Activated CD4-positive, alpha-beta T cell treated with anti-CD3 and anti-CD28 coated beads, Interleukin-2, amount 10 ng/mL, durations not matched to agents 24 days and 14 days (primary cell): Measurements from ENCODE around the gene DCC. TPM values are rescaled to one million over a fixed set of nuclear protein-coding genes. Genes with fewer than 3 reads are reported as not detected.

Experiments used
- DNase-seq: peaks from one replicate; pipeline ENCODE4 v3.0.0; 2022
- H3K27ac Mint-ChIP-seq: one replicate; pipeline ENCODE4 v1.8.0; 2022; ENCODE audit warnings: mild to moderate bottlenecking, mixed read lengths
- H3K27me3 Mint-ChIP-seq: one replicate; pipeline ENCODE4 v1.8.0; 2022; ENCODE audit warnings: mixed read lengths
- H3K36me3 Mint-ChIP-seq: one replicate; pipeline ENCODE4 v1.8.0; 2022; ENCODE audit warnings: low read depth, mild to moderate bottlenecking, mixed read lengths
- H3K4me1 Mint-ChIP-seq: one replicate; pipeline ENCODE4 v1.8.0; 2021; ENCODE audit warnings: mixed read lengths
- H3K4me3 Mint-ChIP-seq: one replicate; pipeline ENCODE4 v1.8.0; 2022; ENCODE audit warnings: mild to moderate bottlenecking, moderate library complexity, mixed read lengths
- H3K9me3 Mint-ChIP-seq: one replicate; pipeline ENCODE4 v1.8.0; 2021; ENCODE audit warnings: mixed read lengths
- intact Hi-C: fragments of 100-400 bp; cut with micrococcal nuclease; formaldehyde crosslinking; loops from one replicate; pipeline ENCODE4 v1.15.1; 2023
- total RNA-seq: library from RNA; stranded (reverse); gene quantifications from 2 replicates; pipeline ENCODE4 v1.2.3, GENCODE V29; 2022

The DCC gene
- total RNA-seq, 1 donor from 2014 or later = not detected

- Mint-ChIP-seq H3K4me3 (no peak overlapping the region), H3K36me3 (no peaks in the 10 kb centered on the region)
Observed at GRCh38 chr18:53319628-53320027, 979.6 kb downstream of the DCC start.

GRCh38 chr18:53322163-53322562, 982.2 kb downstream of the DCC start:
- intact Hi-C loops = no loop called here
- DNase-seq = no peak
- Mint-ChIP-seq H3K4me1 (no peaks in the 10 kb centered on the region), H3K36me3 (no peaks in the 10 kb centered on the region), H3K9me3 (peaks cover 9% of the 10 kb centered on the region), H3K27ac (no peak overlapping the region), H3K27me3 (no peaks in the 10 kb centered on the region), H3K4me3 (no peak overlapping the region)

More at GRCh38 chr18:53319628-53320027, 979.6 kb downstream of the DCC start:
- DNase-seq = no peak
- Mint-ChIP-seq H3K27me3 (no peaks in the 10 kb centered on the region), H3K9me3 (peaks cover 9% of the 10 kb centered on the region), H3K4me1 (no peaks in the 10 kb centered on the region), H3K27ac (no peak overlapping the region)
- intact Hi-C loops = no loop called here

- H3K36me3 Mint-ChIP-seq = no peaks in the 10 kb centered on the region
Observed at GRCh38 chr18:53324353-53324752, 984.4 kb downstream of the DCC start.

GRCh38 chr18:53360501-53361443, 1020.8 kb downstream of the DCC start:
- H3K27ac Mint-ChIP-seq = no peak overlapping the region
- intact Hi-C loops = no loop called here
- H3K9me3 Mint-ChIP-seq = peaks cover 3% of the 10 kb centered on the region
- no peaks in the 10 kb centered on the region for H3K36me3 Mint-ChIP-seq
- no peak for DNase-seq
- no peaks in the 10 kb centered on the region for H3K27me3 Mint-ChIP-seq
- H3K4me3 Mint-ChIP-seq = no peak overlapping the region
- no peaks in the 10 kb centered on the region for H3K4me1 Mint-ChIP-seq

More at GRCh38 chr18:53324353-53324752, 984.4 kb downstream of the DCC start:
- H3K4me3 Mint-ChIP-seq = no peak overlapping the region
- intact Hi-C loops = no loop called here
- no peaks in the 10 kb centered on the region for H3K27me3 Mint-ChIP-seq
- no peaks in the 10 kb centered on the region for H3K4me1 Mint-ChIP-seq
- H3K27ac Mint-ChIP-seq = no peak overlapping the region
- H3K9me3 Mint-ChIP-seq = no peaks in the 10 kb centered on the region
- no peak for DNase-seq

- Mint-ChIP-seq H3K4me3 (no peak overlapping the region), H3K4me1 (no peaks in the 10 kb centered on the region), H3K27ac (no peak overlapping the region), H3K9me3 (no peaks in the 10 kb centered on the region), H3K27me3 (no peaks in the 10 kb centered on the region), H3K36me3 (no peaks in the 10 kb centered on the region)
- no peak for DNase-seq
- intact Hi-C loops = no loop called here
Observed at GRCh38 chr18:53375621-53376020, 1035.6 kb downstream of the DCC start.

- intact Hi-C loops = no loop called here
- Mint-ChIP-seq H3K36me3 (no peaks in the 10 kb centered on the region), H3K9me3 (no peaks in the 10 kb centered on the region), H3K4me3 (no peak overlapping the region), H3K27ac (no peak overlapping the region), H3K4me1 (no peaks in the 10 kb centered on the region), H3K27me3 (no peaks in the 10 kb centered on the region)
- no peak for DNase-seq
Observed at GRCh38 chr18:53380063-53380639, 1040.2 kb downstream of the DCC start.

- Mint-ChIP-seq H3K27me3 (no peaks in the 10 kb centered on the region), H3K9me3 (peaks cover 4% of the 10 kb centered on the region), H3K4me1 (no peaks in the 10 kb centered on the region), H3K4me3 (no peak overlapping the region), H3K36me3 (no peaks in the 10 kb centered on the region), H3K27ac (no peak overlapping the region)
- intact Hi-C loops = no loop called here
- no peak for DNase-seq
Observed at GRCh38 chr18:53382870-53383269, 1042.9 kb downstream of the DCC start.

- H3K36me3 Mint-ChIP-seq = no peaks in the 10 kb centered on the region
- no peak overlapping the region for H3K27ac Mint-ChIP-seq
- H3K4me1 Mint-ChIP-seq = no peaks in the 10 kb centered on the region
- intact Hi-C loops = no loop called here
- H3K27me3 Mint-ChIP-seq = no peaks in the 10 kb centered on the region
- no peak for DNase-seq
- H3K9me3 Mint-ChIP-seq = peaks cover 4% of the 10 kb centered on the region
- no peak overlapping the region for H3K4me3 Mint-ChIP-seq
Observed at GRCh38 chr18:53385889-53386288, 1045.9 kb downstream of the DCC start.

GRCh38 chr18:53387581-53387980, 1047.6 kb downstream of the DCC start:
- H3K4me1 Mint-ChIP-seq = no peaks in the 10 kb centered on the region
- no peaks in the 10 kb centered on the region for H3K27me3 Mint-ChIP-seq
- no peak for DNase-seq
- H3K4me3 Mint-ChIP-seq = no peak overlapping the region
- intact Hi-C loops = no loop called here
- no peaks in the 10 kb centered on the region for H3K36me3 Mint-ChIP-seq
- H3K27ac Mint-ChIP-seq = no peak overlapping the region
- H3K9me3 Mint-ChIP-seq = peaks cover 4% of the 10 kb centered on the region

GRCh38 chr18:53402670-53403069, 1062.7 kb downstream of the DCC start:
- Mint-ChIP-seq H3K4me3 (no peak overlapping the region), H3K36me3 (no peaks in the 10 kb centered on the region), H3K4me1 (no peaks in the 10 kb centered on the region), H3K27ac (no peak overlapping the region), H3K27me3 (no peaks in the 10 kb centered on the region), H3K9me3 (peaks cover 3% of the 10 kb centered on the region)
- DNase-seq = no peak
- intact Hi-C loops = no loop called here

- no peaks in the 10 kb centered on the region for H3K27me3 Mint-ChIP-seq
- no peak for DNase-seq
- H3K4me1 Mint-ChIP-seq = no peaks in the 10 kb centered on the region
- H3K4me3 Mint-ChIP-seq = no peak overlapping the region
- no peaks in the 10 kb centered on the region for H3K9me3 Mint-ChIP-seq
- intact Hi-C loops = loop anchor here (5.0 kb wide), 1 partner anchor 34 kb away; no protein-coding TSS in a partner anchor
- no peak overlapping the region for H3K27ac Mint-ChIP-seq
- no peaks in the 10 kb centered on the region for H3K36me3 Mint-ChIP-seq
Observed at GRCh38 chr18:53408271-53408670, 1068.3 kb downstream of the DCC start.

- H3K36me3 Mint-ChIP-seq = no peaks in the 10 kb centered on the region
- intact Hi-C loops = no loop called here
- no peak overlapping the region for H3K4me3 Mint-ChIP-seq
- H3K27me3 Mint-ChIP-seq = no peaks in the 10 kb centered on the region
- H3K9me3 Mint-ChIP-seq = no peaks in the 10 kb centered on the region
- H3K4me1 Mint-ChIP-seq = no peaks in the 10 kb centered on the region
- H3K27ac Mint-ChIP-seq = no peak overlapping the region
- DNase-seq = no peak
Observed at GRCh38 chr18:53411511-53411910, 1071.5 kb downstream of the DCC start.

GRCh38 chr18:53417003-53417402, 1077.0 kb downstream of the DCC start:
- DNase-seq = no peak
- Mint-ChIP-seq H3K36me3 (no peaks in the 10 kb centered on the region), H3K27ac (no peak overlapping the region), H3K9me3 (no peaks in the 10 kb centered on the region), H3K4me1 (no peaks in the 10 kb centered on the region), H3K27me3 (no peaks in the 10 kb centered on the region), H3K4me3 (no peak overlapping the region)
- intact Hi-C loops = no loop called here

GRCh38 chr18:53421869-53422268, 1081.9 kb downstream of the DCC start:
- intact Hi-C loops = no loop called here
- Mint-ChIP-seq H3K27me3 (no peaks in the 10 kb centered on the region), H3K4me3 (no peak overlapping the region), H3K4me1 (no peaks in the 10 kb centered on the region), H3K27ac (no peak overlapping the region), H3K36me3 (no peaks in the 10 kb centered on the region), H3K9me3 (no peaks in the 10 kb centered on the region)
- no peak for DNase-seq
